WERI-Rb-1 (cell line): ENCODE data around the gene VENTX.

Experiments
- DNase-seq: peaks from one replicate; pipeline ENCODE4 v3.0.0-alpha.2; 2020
- H3K27ac ChIP-seq: fragments of 250-450 bp; sonication (Bioruptor Pico); 2 replicates; pipeline ENCODE4 v1.5.1; 2020; ENCODE audit warnings: mild to moderate bottlenecking, moderate library complexity
- H3K27me3 ChIP-seq: fragments of 250-450 bp; sonication (Bioruptor Pico); 2 replicates; pipeline ENCODE4 v1.5.1; 2021; ENCODE audit warnings: mild to moderate bottlenecking, low read depth, moderate library complexity; ENCODE audit not compliant: insufficient read depth, severe bottlenecking
- H3K36me3 ChIP-seq: fragments of 250-450 bp; sonication (Bioruptor Pico); 2 replicates; pipeline ENCODE4 v1.5.1; 2020; ENCODE audit warnings: mild to moderate bottlenecking, moderate library complexity
- H3K4me3 ChIP-seq: 2 replicates; pipeline ENCODE4 v1.5.1; 2011; ENCODE audit warnings: low read depth, mild to moderate bottlenecking, control low read depth, low read length
- H3K9me3 ChIP-seq: fragments of 250-450 bp; sonication (Bioruptor Pico); 2 replicates; pipeline ENCODE4 v1.5.1; 2021; ENCODE audit warnings: mild to moderate bottlenecking, moderate library complexity; ENCODE audit not compliant: severe bottlenecking
- CTCF ChIP-seq: IDR thresholded peaks from 2 replicates; pipeline ENCODE4 v1.5.1; 2011; ENCODE audit warnings: low read depth, mild to moderate bottlenecking, control low read depth, inconsistent platforms, low read length

VENTX gene

GRCh38 chr10:133196936-133197758 is 40.5 kb upstream of the VENTX start:
- Histone ChIP-seq H3K4me3 (no peak overlapping the region), H3K36me3 (no peaks in the 10 kb centered on the region), H3K27me3 (no peaks in the 10 kb centered on the region), H3K9me3 (peaks cover 4% of the 10 kb centered on the region), H3K27ac (no peak overlapping the region)
- peak; percentile 29; the same call in 1 of the 2 replicates for TF ChIP-seq CTCF
- DNase-seq, result no peak

GRCh38 chr10:133197786-133198185 is 39.9 kb upstream of the VENTX start:
- no peak overlapping the region for H3K27ac ChIP-seq
- no peak for DNase-seq
- no peaks in the 10 kb centered on the region for H3K36me3 ChIP-seq
- H3K9me3 ChIP-seq, result no peaks in the 10 kb centered on the region
- H3K4me3 ChIP-seq, result no peak overlapping the region
- H3K27me3 ChIP-seq, result no peaks in the 10 kb centered on the region
- no peak for TF ChIP-seq CTCF

- Histone ChIP-seq H3K27ac (no peak overlapping the region), H3K27me3 (no peaks in the 10 kb centered on the region), H3K4me3 (no peak overlapping the region), H3K9me3 (no peaks in the 10 kb centered on the region), H3K36me3 (no peaks in the 10 kb centered on the region)
- DNase-seq, result no peak
- no peak for TF ChIP-seq CTCF
Measured at GRCh38 chr10:133198206-133198605, 39.4 kb upstream of the VENTX start.

- Histone ChIP-seq H3K36me3 (no peaks in the 10 kb centered on the region), H3K9me3 (no peaks in the 10 kb centered on the region), H3K27ac (no peak overlapping the region), H3K4me3 (no peak overlapping the region), H3K27me3 (no peaks in the 10 kb centered on the region)
- no peak for TF ChIP-seq CTCF
- no peak for DNase-seq
Measured at GRCh38 chr10:133198621-133199487, 38.8 kb upstream of the VENTX start.

- H3K27ac ChIP-seq, result no peak overlapping the region
- H3K4me3 ChIP-seq, result no peak overlapping the region
- no peaks in the 10 kb centered on the region for H3K27me3 ChIP-seq
- H3K36me3 ChIP-seq, result no peaks in the 10 kb centered on the region
- H3K9me3 ChIP-seq, result no peaks in the 10 kb centered on the region
- no peak for TF ChIP-seq CTCF
- DNase-seq, result no peak
Measured at GRCh38 chr10:133199488-133199885, 38.2 kb upstream of the VENTX start.
